ENCODE measurements around the gene EFCAB5.

DNA sequence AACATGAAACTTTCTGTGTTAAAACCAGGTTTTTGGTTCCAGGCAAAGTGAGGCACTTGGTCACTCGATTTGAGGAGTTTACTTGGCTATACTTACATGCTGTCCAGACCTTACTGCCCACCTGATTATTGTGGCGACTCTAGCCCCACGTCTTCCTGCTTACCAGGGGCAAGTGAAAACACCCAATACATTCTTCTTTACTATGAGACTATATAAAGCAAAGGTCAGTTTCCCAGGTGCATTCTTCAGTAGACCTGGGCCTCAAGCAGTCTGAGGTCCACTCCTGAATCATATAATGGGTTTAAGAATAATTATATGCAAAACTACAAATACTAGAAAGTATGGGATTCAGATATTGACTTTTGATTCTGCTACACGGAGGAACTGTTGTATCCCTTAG lies 86.2 kb downstream of the EFCAB5 start:
- TF ChIP-seq EZH2 (IDR thresholded peaks at IDR 0.05; ENCODE audit: insufficient read depth, low read length): no peak
- TF ChIP-seq, protein P1, sequence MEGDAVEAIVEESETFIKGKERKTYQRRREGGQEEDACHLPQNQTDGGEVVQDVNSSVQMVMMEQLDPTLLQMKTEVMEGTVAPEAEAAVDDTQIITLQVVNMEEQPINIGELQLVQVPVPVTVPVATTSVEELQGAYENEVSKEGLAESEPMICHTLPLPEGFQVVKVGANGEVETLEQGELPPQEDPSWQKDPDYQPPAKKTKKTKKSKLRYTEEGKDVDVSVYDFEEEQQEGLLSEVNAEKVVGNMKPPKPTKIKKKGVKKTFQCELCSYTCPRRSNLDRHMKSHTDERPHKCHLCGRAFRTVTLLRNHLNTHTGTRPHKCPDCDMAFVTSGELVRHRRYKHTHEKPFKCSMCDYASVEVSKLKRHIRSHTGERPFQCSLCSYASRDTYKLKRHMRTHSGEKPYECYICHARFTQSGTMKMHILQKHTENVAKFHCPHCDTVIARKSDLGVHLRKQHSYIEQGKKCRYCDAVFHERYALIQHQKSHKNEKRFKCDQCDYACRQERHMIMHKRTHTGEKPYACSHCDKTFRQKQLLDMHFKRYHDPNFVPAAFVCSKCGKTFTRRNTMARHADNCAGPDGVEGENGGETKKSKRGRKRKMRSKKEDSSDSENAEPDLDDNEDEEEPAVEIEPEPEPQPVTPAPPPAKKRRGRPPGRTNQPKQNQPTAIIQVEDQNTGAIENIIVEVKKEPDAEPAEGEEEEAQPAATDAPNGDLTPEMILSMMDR (IDR thresholded peaks at IDR 0.05; ENCODE audit: insufficient read depth, low read depth, low read length): no peak

Measured in astrocyte (in vitro differentiated cells and primary cell).